HTR-8/SVneo (cell line): ENCODE results near the gene GJB2.

Source experiments
- DNase-seq: peaks from one replicate; pipeline ENCODE4 v3.0.0; 2011; ENCODE audit warnings: low spot score, mixed read lengths; ENCODE audit not compliant: insufficient read length
- FAIRE-seq: peaks from 2 replicates; lab custom pipeline; 2011; peaks lifted over from hg19 to GRCh38; lab: Jason Lieb, UNC

GJB2 gene

DNA sequence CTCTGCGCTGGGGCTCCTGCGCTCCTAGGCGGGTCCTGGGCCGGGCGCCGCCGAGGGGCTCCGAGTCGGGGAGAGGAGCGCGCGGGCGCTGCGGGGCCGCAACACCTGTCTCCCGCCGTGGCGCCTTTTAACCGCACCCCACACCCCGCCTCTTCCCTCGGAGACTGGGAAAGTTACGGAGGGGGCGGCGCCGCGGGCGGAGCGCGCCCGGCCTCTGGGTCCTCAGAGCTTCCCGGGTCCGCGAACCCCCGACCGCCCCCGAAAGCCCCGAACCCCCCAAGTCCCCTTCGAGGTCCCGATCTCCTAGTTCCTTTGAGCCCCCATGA lies at the start of gene GJB2:
GJB2 (minus strand) TSS at position 103 of the 326 bp plus-strand sequence. CDS start 3,357 bp downstream, outside the sequence.
- DNase-seq, result no peak

DNA sequence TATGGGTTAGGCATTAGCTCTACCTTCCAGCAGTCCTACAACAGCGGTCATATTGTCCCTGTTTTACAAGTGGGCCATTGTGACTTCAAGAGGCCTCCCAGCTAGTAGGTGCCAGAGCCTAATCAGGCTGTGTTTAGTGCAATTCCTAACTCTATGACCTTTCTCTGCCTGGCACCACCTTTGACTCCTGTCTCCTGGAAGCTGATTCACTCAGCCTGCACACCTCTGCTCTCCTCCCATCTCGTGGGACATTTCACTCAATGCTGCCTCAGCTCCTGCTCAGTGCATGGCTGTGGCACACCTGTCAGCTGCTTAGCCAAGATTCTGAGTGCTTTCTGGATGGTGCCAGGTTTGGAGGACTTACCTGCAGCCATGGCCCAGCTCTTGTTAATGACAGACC lies 48.9 kb upstream of the GJB2 start:
- no peak for DNase-seq
- no peak for FAIRE-seq

More for the DNA sequence above, at the start of gene GJB2:
- FAIRE-seq, result no peak

DNA sequence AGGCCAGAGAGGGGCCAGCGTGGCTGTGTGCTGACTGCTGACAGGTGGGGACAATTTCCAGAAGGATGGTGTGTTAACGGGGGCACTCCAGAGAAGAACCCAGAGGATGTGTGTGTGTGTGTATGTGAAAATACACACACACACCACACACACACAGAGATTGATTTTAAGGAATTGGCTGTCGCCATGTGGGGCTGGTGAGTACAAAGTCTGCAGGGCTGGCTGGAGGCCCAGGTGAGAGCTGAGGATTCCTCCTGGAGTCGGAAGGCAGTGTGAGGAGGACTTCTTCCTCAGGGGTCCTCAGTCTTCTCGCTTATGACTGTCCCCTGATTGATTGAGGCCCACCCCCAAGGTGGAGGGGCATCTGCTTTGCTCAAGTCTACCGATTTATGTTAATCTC lies 47.0 kb upstream of the GJB2 start:
- FAIRE-seq, result no peak
- no peak for DNase-seq

DNA sequence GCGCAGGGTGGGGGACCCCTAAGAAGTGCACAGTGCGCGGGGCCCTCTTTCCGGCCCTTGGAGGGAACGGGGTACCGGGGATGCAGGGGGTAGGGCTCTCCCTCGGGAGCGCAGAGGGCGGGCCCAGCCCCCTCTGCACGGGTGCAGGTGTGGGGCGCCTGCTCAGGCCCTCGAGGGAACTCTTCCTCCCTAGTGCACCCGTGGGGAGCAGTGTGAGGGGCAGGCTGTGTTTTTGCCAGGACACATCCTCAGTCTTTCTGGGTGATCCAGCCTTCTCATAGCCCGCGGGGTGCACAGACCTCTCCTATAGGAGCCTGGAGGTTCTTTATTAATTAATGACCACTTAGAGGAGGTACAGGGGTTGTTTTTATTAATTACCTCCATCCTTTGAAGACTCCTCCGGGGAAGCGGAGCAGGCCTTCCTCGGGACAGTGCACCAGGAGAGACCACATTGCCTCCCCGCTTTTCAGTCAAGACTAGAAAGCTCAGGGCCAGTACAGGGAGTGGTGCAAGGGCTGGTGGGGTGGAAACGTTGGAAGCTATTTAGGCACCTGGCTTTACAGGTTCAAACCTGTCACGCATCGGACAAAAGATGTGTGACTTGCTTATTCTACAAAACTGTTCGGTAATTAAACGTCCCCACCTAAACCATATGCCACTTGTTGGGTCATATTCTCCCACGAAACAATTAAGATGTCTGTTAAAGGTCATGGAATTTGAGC lies 40.0 kb upstream of the GJB2 start:
- DNase-seq (no peak), FAIRE-seq (no peak)

DNA sequence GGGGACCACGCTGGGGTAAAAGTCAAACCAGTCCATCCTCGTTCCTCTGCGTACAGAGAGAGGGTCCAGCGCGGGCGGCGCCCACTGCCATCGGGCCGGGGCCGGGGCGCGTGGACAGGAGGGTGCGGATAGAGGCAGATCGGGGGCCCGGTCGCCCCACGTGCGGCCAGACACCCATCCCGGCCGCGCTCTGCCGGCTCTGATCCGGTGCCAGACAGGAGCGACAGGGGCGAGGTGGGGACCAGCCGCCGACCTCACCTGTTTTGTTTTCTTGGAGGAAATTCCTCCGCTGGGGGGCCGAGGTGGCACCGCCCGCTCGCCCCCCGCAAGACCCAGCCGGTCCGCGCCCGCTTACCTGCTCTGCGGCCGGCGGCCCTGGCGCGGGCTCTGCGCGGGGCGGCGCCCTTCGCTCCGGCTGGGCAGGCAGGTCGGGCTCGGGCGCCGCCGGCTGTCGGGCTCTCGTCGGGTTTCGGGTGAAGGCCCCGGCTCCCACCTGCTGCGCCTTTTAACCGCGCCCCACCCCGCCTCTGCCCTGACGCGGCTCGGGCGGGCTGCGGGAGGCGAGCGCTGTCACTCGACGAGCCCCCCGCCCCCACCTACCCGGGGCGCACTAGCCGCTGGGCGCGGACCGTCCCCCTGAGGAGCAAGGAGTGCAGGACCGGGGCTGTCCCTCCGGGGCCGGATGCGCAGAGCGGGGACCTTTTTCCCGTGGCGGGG lies 39.3 kb upstream of the GJB2 start, which contains the start of gene GJB6:
GJB6 (minus strand) TSS at position 481 of the 717 bp plus-strand sequence. CDS start 8,839 bp downstream, outside the sequence.
- FAIRE-seq, result no peak
- no peak for DNase-seq

DNA sequence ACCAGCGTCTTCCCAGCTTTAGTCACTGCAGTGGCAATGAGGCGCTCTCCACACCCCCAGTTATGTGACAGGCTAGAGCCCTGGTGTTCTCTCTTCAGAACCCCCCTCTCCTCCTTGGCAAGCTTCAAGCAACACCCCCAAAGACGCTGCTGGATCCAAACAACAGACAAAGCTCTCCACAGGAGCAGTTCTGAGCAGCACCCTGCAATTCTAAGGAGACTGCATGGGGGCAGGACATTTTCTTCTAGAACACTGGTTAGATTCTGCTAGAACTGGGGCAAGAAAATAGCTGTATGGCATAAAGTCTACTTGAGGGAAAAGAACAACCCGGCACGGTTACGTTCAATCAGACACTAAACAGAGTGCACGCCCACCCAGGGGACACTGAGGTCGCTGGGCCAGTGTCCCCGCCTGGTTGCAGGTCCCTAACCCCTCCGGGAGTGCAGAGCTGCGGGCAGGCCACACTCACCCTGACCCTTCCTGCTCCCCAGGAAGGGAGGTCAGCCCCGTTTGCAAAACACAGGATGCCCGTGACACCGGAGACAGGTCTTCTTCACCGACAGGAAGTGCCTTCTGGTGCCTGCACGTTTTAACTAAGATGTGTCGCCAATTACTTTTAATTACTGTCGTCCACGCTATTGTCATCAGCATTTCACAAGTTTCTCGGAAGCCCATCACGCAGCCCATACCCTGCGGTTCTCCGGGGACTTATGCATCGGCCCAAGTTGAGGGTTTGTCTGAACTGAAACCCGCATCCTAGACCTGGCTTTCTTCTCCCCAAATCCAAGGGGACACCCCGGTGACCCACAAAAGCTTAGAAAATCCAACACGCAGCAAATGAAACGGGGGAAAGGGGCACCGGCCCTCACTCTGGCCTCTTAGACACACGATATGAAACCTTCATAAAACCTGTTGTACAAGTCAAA lies 38.4 kb upstream of the GJB2 start:
- no peak for FAIRE-seq
- no peak for DNase-seq

DNA sequence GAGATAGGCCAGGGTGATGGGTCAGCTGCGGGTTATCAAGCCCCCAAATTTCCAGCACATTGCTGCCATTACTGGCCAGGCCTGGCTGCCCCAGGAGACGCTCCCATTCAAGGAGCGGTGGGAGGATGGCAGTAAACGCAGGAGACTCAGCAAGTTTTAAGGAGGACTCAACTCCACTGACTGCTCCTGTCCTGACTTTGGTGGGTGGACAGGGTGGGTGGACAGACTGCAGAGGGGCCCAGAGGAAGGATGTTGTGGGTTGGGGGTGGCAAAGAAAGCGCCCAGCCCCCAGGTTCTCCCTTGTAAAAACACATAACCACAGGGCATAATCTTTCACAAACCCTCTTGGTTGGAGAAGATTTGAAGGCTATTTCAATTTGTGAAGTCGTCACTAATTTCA lies 35.0 kb upstream of the GJB2 start:
- no peak for DNase-seq
- no peak for FAIRE-seq

DNA sequence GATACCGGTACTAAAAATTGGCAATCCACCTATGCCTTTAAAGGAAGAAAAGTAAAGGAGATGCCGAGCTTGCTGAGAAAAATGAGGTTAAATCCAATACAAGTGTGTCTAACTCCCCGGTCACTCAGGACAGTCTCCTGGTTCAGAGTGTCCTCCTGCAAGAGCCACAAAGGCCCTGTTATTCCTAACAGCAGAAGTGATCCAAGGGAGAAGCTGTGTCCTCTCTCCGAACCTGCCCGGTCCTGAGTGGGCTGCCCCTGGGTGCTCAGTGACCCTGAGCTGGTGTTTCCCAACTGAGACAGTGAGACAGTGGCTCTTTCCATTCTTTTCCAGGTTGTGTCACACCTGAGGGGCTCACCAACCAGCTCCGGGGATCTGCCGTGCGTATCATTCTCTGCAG lies 34.5 kb upstream of the GJB2 start:
- DNase-seq (no peak), FAIRE-seq (no peak)

DNA sequence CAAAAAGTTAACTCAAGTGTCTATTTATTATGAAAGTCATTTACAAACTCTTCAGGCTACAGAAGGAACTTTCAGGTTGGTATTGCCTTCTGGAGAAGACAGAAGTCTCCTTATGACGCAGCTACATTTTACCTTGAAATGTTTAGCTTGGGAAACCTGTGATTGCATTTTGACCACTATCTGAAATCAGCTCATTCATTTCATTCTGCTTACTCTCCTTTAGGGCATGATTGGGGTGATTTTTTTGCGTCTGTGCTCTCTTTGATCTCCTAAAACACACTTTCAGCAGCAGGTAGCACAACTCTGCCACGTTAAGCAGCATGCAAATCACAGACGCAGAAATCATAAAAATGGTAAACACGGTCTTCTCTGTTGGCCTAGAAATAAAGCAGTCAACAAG lies 29.8 kb upstream of the GJB2 start:
- DNase-seq (no peak), FAIRE-seq (no peak)

DNA sequence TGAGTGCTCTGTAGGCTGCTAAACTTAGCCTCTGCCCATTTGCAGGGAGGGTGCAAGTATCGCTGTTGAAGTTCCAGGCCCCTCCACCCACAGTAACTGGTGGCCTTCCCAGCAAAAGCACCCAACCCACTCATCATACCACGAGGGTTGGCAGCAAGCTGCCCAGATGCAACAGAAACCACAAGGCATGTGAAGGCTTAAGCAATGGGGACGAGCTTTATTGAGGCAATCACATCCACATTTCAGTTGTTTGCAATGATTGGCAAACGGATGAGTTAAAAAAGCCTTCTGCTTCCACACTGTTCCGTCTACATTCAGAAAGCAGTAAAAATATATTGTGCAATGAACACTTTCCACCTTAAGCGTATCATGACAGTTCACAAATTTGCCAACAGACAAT lies 29.0 kb upstream of the GJB2 start:
- no peak for FAIRE-seq

DNA sequence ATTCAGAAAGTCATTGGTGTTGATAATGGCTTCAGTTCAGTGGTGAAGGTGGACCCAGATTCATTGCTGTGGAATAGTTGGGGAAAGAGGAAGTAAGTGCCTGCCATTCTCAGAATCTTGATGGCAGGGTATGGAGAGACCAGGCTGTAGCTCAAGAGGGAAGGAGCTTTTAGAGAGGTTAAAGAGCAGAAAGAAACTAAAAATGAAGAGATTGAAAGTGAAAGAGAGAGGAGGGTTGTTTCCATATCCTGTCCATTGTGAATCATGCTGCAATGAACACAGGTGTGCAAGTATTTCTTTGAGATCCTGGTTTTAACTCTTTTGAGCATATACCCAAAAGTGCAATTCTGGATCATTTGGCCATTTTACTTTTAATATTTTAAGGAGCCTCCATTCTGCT lies 26.8 kb upstream of the GJB2 start:
- FAIRE-seq, result no peak
- DNase-seq, result no peak

More for the DNA sequence above, 29.0 kb upstream of the GJB2 start:
- no peak for DNase-seq

DNA sequence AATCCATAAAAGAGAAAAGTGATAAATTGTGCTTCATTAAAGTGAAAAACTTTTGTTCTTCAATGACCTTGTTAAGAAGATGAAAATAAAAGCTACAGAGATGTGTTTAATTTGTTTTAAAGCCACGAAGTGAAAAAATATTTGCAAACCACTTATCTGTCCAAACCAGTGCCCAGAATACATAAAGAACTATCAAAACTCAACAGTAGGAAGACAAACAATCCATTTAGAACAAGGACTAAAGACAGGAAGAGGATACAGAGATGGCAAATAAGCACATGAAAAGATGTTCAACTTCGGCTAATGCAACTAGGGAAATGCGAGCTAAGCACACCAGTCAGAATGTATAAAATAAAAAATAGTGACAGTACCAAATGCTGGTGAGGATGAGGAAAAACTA lies 24.4 kb upstream of the GJB2 start:
- DNase-seq, result no peak
- FAIRE-seq, result no peak

DNA sequence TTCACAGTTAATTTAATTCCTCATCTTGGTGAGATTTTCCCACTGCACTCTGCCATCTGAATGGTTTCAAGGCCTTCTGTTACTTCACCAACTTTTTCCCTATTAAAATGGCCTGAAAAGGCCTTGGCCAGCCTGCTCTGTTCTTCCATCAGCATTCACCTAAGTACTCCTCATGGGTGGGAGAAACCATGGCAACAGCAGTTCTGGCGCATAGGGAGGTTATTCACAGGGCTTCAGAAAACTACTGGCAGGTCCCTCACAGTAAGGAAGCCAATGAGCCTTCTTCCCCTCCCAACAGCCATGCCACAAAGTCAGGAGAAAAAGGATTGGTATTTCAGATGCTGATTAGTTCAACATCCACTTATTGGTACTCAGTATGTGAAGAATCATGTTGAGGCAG lies 17.2 kb upstream of the GJB2 start:
- FAIRE-seq, result no peak
- no peak for DNase-seq

DNA sequence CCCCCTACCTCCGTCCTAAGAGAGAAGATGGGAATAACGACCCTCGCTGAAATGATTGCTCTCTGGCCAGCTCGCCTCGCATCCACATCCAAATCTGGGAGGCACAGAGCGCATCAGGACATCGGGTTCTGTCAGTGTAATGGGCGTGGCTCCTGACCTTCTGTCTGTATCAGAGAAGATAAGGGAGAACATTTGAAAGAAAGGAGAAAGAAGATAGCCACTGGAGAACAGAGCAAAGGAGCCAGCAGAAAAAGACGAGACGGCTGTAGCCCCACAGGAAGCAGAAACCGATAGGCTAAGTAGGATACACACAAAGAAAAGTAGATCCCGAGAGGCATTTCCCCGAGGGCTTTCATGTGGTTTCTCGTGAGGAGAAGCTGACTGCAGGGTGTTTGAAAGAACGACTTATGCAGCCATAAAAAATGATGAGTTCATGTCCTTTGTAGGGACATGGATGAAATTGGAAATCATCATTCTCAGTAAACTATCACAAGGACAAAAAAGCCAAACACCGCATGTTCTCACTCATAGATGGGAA lies 14.0 kb upstream of the GJB2 start:
- no peak for FAIRE-seq
- no peak for DNase-seq

DNA sequence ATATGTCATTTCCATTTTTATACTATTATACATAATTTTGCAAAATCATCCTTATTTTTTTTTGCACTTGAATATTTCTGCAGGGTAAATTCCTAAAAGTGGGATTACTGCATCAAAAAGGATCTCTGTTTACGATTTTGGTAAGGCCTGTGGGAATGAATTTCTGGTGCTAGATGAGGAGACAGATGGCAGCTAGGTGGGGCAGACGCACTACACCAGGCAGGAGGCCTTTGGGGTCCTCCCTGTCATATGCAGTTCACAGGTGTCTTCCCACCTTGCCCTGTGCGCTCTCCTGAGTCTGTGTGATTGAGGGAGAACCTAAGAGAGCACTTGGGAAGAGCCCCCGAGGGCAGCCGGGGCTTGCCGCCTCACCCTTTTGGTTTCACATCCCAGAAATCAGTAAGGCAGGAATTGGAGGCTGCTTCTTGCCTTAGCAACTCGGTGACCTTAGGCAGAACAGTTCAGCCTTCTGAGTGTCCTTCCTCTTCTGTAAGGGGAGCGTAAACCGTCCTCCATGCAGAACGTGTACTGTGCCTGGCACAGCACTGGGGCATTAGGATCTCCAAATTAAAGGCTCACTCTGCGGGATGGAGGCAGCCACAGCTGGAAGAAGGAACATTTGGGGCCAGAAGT lies 13.4 kb upstream of the GJB2 start:
- FAIRE-seq, result no peak
- DNase-seq, result no peak

DNA sequence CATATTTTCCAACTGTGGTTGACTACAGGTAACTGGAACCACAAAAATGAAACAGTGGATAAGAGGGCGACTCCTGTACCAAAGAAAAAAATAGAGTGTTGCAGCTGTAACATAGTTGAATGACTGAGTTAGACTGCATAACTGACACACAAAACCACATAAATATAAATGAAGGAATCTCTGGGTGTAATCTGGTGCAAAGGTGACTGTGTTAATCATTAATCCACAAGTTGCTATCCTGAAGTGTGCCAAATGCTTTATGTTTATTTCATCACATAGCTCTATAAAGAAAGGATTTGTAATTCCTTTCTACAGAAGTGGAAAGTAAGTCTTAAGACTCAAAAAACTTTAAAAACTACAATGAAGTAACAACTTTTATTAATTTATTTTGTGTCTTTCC lies 6.0 kb upstream of the GJB2 start:
- no peak for FAIRE-seq

DNA sequence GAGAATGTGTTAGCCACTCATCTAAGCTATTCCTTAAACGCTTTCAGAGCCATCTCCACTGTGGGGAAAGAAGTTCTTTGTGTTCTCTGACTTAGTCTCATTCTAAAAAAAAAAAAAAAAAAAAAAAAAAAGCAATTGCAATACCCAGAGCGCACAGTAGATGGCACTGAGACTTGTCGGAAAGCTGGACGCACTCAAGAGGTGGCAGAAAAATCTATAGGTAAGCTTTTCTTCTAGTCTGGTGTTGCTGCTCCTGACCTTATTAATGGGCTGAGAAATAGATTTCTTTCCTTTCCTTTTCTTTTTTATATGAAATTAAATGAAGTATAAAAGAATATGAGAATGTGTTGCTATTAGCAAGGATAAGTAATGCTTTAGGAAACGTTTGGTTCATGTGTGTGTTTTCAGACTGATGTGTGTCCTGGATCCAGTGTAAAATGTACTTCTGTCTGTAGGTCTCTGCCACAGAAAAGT lies 4.7 kb upstream of the GJB2 start:
- FAIRE-seq, result no peak
- peak; percentile 30 for DNase-seq

More for the DNA sequence above, 6.0 kb upstream of the GJB2 start:
- DNase-seq, result no peak

DNA sequence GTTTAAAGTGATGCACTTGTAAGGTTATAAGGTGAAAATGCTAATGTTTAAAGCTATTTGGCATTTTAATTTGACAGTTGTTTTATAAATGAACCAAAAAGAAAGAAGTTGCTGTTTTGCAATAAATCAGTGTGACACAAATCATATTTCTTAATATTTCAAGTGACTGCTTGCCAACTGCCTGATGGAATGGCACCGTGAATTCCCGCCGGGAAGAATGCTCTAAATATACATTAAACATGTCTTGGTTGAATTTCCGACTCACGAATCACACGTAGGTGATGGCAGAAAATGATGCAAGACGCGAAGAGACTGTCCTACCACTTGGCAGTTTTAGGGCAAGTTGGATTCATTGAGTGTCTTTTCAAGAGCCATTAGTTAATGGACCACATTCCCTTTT lies 3.1 kb upstream of the GJB2 start:
- no peak for FAIRE-seq
- no peak for DNase-seq

DNA sequence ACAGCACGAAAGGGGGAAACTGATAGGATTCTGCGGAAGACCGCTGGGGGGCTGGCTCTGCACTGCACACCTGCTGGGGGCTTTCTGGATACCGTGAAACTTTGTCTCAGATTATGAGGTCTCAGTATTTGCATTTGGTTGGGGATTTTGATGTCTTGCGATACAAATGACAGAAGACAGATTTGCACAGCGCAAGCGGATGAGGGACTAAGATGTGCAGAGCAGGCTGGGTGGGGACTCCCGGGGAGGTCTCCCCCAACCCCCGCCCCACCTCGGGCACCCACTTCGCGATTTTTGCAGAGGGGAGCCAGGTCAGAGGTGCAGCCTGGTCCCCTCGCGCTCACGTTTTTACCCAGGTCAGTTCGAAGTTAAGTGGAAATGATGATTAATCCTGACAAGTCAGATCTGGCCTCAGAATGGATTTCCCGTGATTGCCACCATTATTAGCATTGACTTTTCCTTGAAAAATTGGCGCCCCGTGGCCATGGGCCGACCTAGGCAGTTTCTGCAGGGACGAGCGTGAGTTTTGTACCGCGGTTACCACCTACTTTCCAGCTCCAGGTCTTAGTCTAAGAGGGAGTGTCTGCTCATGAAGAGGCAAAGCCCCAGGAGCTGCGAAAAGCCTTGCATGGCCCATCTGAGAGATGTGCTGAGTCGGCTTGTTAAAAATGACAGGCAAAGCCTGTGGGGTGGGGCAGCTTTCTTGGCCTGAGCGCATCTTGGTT lies 1.3 kb upstream of the GJB2 start:
- FAIRE-seq (no peak), DNase-seq (no peak)
